ENCODE measurements around the gene SEPTIN12.

DNA sequence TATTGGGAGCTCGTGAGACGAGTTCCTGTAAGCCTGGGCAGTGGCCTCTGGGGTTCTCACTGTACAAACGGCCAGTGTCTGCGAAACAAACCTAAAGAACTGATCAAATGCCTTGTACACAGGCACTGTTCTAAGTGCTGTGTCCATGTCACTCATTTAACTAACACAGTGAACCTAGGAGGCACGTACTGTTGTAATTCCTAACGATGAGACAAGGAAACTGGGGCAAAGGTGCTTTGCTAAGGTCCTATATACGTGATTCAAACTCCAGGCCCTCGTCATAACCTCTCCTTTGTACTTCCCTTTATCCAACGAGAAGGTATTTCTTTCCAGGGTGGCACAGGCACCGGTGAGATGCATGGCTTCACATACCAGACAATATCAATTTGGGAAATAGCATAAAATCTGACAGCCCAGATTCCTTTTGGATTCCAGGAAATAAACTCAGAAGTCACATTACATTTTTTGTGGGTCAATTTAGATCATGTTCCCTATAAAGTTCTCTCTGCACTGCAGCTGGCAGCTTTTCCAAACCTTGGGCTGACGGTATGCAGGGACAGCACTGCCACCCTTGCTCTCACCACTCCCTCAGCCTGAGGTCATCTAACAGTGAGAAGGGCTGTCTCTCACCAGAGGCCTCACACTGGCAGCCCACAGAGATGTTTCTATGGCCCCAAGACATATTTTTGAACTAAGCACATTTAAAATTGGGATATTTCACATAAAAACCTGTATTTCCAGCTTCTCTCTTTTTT is 40.6 kb upstream of the SEPTIN12 start:
- TF ChIP-seq POLR2AphosphoS5 (IDR thresholded peaks at IDR 0.05; ENCODE audit: low read depth) (no peak), NANOG (IDR thresholded peaks at IDR 0.05; ENCODE audit: borderline replicate concordance) (no peak)
- TF ChIP-seq, protein P1, sequence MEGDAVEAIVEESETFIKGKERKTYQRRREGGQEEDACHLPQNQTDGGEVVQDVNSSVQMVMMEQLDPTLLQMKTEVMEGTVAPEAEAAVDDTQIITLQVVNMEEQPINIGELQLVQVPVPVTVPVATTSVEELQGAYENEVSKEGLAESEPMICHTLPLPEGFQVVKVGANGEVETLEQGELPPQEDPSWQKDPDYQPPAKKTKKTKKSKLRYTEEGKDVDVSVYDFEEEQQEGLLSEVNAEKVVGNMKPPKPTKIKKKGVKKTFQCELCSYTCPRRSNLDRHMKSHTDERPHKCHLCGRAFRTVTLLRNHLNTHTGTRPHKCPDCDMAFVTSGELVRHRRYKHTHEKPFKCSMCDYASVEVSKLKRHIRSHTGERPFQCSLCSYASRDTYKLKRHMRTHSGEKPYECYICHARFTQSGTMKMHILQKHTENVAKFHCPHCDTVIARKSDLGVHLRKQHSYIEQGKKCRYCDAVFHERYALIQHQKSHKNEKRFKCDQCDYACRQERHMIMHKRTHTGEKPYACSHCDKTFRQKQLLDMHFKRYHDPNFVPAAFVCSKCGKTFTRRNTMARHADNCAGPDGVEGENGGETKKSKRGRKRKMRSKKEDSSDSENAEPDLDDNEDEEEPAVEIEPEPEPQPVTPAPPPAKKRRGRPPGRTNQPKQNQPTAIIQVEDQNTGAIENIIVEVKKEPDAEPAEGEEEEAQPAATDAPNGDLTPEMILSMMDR (conservative IDR thresholded peaks at IDR 0.05; ENCODE audit: low read depth in 2 of 2) = no peak
